ENCODE data around the gene ADAMTS13.
A peak's percentile ranks its signal among the peaks of the same experiment; 100 is the strongest.

ADAMTS13 gene

GRCh38 chr9:133429641-133430161, 7.5 kb downstream of the ADAMTS13 start:
- no peaks in the 10 kb centered on the region for H3K4me1 Mint-ChIP-seq
- peak overlapping the region in 2 of 3 experiments; percentile 52 to 74 for H3K4me3 Mint-ChIP-seq
- H3K36me3 Mint-ChIP-seq (ENCODE audit: low read depth): peaks cover 4% of the 10 kb centered on the region
- no peaks in the 10 kb centered on the region for H3K9me3 Mint-ChIP-seq
- no peak overlapping the region for H3K27ac Mint-ChIP-seq
- TF ChIP-seq CTCF (IDR thresholded peaks at IDR 0.05; ENCODE audit: unreplicated experiment in 3 of 3): peak; percentile 19 to 40 (median 29)
- H3K27me3 Mint-ChIP-seq (ENCODE audit: low read depth): peaks cover 31% of the 10 kb centered on the region

GRCh38 chr9:133430244-133430643, 8.1 kb downstream of the ADAMTS13 start:
- peaks cover 4% of the 10 kb centered on the region for H3K36me3 Mint-ChIP-seq (ENCODE audit: low read depth)
- no peak overlapping the region for H3K4me3 Mint-ChIP-seq

GRCh38 chr9:133433351-133433843, 11.2 kb downstream of the ADAMTS13 start:
- Mint-ChIP-seq H3K36me3 (ENCODE audit: low read depth) (no peaks in the 10 kb centered on the region), H3K4me3 (no peak overlapping the region), H3K9me3 (no peaks in the 10 kb centered on the region), H3K27ac (no peak overlapping the region), H3K27me3 (ENCODE audit: low read depth) (peaks cover 17% of the 10 kb centered on the region), H3K4me1 (no peaks in the 10 kb centered on the region)
- TF ChIP-seq CTCF (IDR thresholded peaks at IDR 0.05; ENCODE audit: unreplicated experiment in 3 of 3): no peak

More at GRCh38 chr9:133430244-133430643, 8.1 kb downstream of the ADAMTS13 start:
- peaks cover 31% of the 10 kb centered on the region for H3K27me3 Mint-ChIP-seq (ENCODE audit: low read depth)
- H3K27ac Mint-ChIP-seq: no peak overlapping the region
- TF ChIP-seq CTCF (IDR thresholded peaks at IDR 0.05; ENCODE audit: unreplicated experiment in 3 of 3): no peak
- H3K4me1 Mint-ChIP-seq: no peaks in the 10 kb centered on the region
- H3K9me3 Mint-ChIP-seq: no peaks in the 10 kb centered on the region

GRCh38 chr9:133436681-133437080, 14.5 kb downstream of the ADAMTS13 start:
- Mint-ChIP-seq H3K27me3 (ENCODE audit: low read depth) (no peaks in the 10 kb centered on the region), H3K4me1 (no peaks in the 10 kb centered on the region), H3K9me3 (no peaks in the 10 kb centered on the region), H3K36me3 (ENCODE audit: low read depth) (no peaks in the 10 kb centered on the region), H3K27ac (no peak overlapping the region), H3K4me3 (no peak overlapping the region)
- no peak for TF ChIP-seq CTCF (IDR thresholded peaks at IDR 0.05; ENCODE audit: unreplicated experiment in 3 of 3)

- Mint-ChIP-seq H3K4me3 (no peak overlapping the region), H3K27ac (no peak overlapping the region), H3K9me3 (no peaks in the 10 kb centered on the region), H3K36me3 (ENCODE audit: low read depth) (no peaks in the 10 kb centered on the region), H3K4me1 (no peaks in the 10 kb centered on the region), H3K27me3 (ENCODE audit: low read depth) (no peaks in the 10 kb centered on the region)
- no peak for TF ChIP-seq CTCF (IDR thresholded peaks at IDR 0.05; ENCODE audit: unreplicated experiment in 3 of 3)
Observed at GRCh38 chr9:133437753-133438531, 15.8 kb downstream of the ADAMTS13 start.

Data from nephron (organoid).